DND-41 (cell line): ENCODE measurements around the gene MEP1A.

Source experiments
- EZH2 ChIP-seq: IDR thresholded peaks from 3 replicates; pipeline ENCODE4 v1.6.1; 2012; ENCODE audit warnings: borderline replicate concordance, low read depth, mild to moderate bottlenecking, moderate library complexity, low read length, inconsistent platforms; ENCODE audit not compliant: severe bottlenecking
- TF ChIP-seq, protein P1 (sequence below): IDR thresholded peaks from 2 replicates; pipeline ENCODE4 v1.5.1; 2012; ENCODE audit warnings: borderline replicate concordance, low read length, moderate library complexity, mild to moderate bottlenecking; ENCODE audit not compliant: poor library complexity, severe bottlenecking; ENCODE audit errors: extremely low read depth

DNA sequence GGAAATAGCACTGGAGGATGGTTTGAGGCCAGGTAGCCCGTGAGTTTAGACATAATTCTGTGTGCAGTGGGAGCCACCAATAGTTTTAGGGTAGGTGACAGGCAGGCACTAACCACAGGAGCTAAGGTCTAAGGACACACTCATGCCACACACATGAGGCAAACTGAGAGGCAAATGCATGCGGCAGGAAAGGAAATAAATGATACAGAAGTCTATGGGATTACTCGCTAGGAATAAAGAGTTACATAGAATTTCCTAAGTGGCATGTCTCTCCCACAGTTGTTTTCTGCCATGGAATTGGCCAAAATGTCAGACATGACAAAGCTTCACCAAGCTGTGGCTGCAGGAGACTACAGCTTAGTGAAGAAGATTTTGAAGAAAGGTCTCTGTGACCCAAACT is 41.5 kb upstream of the MEP1A start:
- TF ChIP-seq, protein P1, sequence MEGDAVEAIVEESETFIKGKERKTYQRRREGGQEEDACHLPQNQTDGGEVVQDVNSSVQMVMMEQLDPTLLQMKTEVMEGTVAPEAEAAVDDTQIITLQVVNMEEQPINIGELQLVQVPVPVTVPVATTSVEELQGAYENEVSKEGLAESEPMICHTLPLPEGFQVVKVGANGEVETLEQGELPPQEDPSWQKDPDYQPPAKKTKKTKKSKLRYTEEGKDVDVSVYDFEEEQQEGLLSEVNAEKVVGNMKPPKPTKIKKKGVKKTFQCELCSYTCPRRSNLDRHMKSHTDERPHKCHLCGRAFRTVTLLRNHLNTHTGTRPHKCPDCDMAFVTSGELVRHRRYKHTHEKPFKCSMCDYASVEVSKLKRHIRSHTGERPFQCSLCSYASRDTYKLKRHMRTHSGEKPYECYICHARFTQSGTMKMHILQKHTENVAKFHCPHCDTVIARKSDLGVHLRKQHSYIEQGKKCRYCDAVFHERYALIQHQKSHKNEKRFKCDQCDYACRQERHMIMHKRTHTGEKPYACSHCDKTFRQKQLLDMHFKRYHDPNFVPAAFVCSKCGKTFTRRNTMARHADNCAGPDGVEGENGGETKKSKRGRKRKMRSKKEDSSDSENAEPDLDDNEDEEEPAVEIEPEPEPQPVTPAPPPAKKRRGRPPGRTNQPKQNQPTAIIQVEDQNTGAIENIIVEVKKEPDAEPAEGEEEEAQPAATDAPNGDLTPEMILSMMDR, result no peak
- TF ChIP-seq EZH2, result no peak
